ENCODE data around the gene LCT.

The LCT gene

DNA sequence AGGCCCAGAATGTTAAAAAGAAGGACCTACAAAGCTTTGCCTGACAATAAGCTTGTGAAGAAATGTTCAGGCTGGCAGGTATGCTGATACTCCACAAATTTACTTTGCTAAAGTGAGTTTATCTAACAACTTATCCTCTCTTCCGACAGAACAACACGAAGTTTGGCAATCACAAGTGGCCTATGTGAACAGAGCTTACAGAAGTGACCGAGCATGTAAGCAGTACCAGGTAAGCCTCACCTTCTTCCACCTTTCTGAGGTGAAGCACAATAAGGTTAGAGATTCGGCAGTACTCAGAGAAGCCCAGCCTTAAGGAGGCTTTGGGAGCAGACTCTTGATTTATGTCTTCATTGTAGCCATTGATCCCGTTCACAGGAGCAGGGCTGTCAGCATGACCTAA is 9.0 kb upstream of the LCT start:
- no peaks in the 10 kb centered on the region for H3K27me3 ChIP-seq (ENCODE audit: insufficient read depth, insufficient read length)
- no peak overlapping the region for H3K9ac ChIP-seq (ENCODE audit: insufficient read length, low read depth)
- no peak for DNase-seq (ENCODE audit: low read depth, low spot score)
- TF ChIP-seq YY1 (IDR thresholded peaks at IDR 0.05; ENCODE audit: insufficient read depth, insufficient read length) (no peak), SUZ12 (IDR thresholded peaks at IDR 0.05; ENCODE audit: extremely low read depth, insufficient read depth, insufficient read length) (no peak), ZNF274 (IDR thresholded peaks at IDR 0.05; ENCODE audit: low read depth, low read length) (no peak)
- H3K4me3 ChIP-seq (ENCODE audit: insufficient read length, low read depth) = no peak overlapping the region
- H3K36me3 ChIP-seq (ENCODE audit: insufficient read depth, insufficient read length, low read length) = peaks cover 85% of the 10 kb centered on the region
- H3K9me3 ChIP-seq (ENCODE audit: insufficient read depth, low read length) = no peaks in the 10 kb centered on the region
- no peaks in the 10 kb centered on the region for H3K4me1 ChIP-seq (ENCODE audit: insufficient read depth, insufficient read length)

GRCh38 chr2:135845257-135845656 is 8.3 kb upstream of the LCT start:
- H3K27me3 ChIP-seq (ENCODE audit: insufficient read depth, insufficient read length) = no peaks in the 10 kb centered on the region
- H3K9me3 ChIP-seq (ENCODE audit: insufficient read depth, low read length) = no peaks in the 10 kb centered on the region
- H3K4me1 ChIP-seq (ENCODE audit: insufficient read depth, insufficient read length) = no peaks in the 10 kb centered on the region
- H3K36me3 ChIP-seq (ENCODE audit: insufficient read depth, insufficient read length, low read length) = peaks cover 84% of the 10 kb centered on the region
- DNase-seq (ENCODE audit: low read depth, low spot score) = no peak
- H3K9ac ChIP-seq (ENCODE audit: insufficient read length, low read depth) = no peak overlapping the region
- TF ChIP-seq SUZ12 (IDR thresholded peaks at IDR 0.05; ENCODE audit: extremely low read depth, insufficient read depth, insufficient read length) = no peak
- TF ChIP-seq ZNF274 (IDR thresholded peaks at IDR 0.05; ENCODE audit: low read depth, low read length) = no peak
- no peak for TF ChIP-seq YY1 (IDR thresholded peaks at IDR 0.05; ENCODE audit: insufficient read depth, insufficient read length)
- H3K4me3 ChIP-seq (ENCODE audit: insufficient read length, low read depth) = no peak overlapping the region

- Histone ChIP-seq H3K4me3 (ENCODE audit: insufficient read length, low read depth) (no peak overlapping the region), H3K9me3 (ENCODE audit: insufficient read depth, low read length) (no peaks in the 10 kb centered on the region), H3K9ac (ENCODE audit: insufficient read length, low read depth) (no peak overlapping the region), H3K4me1 (ENCODE audit: insufficient read depth, insufficient read length) (no peaks in the 10 kb centered on the region), H3K36me3 (ENCODE audit: insufficient read depth, insufficient read length, low read length) (peaks cover 81% of the 10 kb centered on the region), H3K27me3 (ENCODE audit: insufficient read depth, insufficient read length) (no peaks in the 10 kb centered on the region)
- no peak for DNase-seq (ENCODE audit: low read depth, low spot score)
- TF ChIP-seq ZNF274 (IDR thresholded peaks at IDR 0.05; ENCODE audit: low read depth, low read length) (no peak), SUZ12 (IDR thresholded peaks at IDR 0.05; ENCODE audit: extremely low read depth, insufficient read depth, insufficient read length) (no peak), YY1 (IDR thresholded peaks at IDR 0.05; ENCODE audit: insufficient read depth, insufficient read length) (no peak)
These were observed 7.4 kb upstream of the LCT start for GRCh38 chr2:135844301-135844895.

- no peak for DNase-seq (ENCODE audit: low read depth, low spot score)
- no peaks in the 10 kb centered on the region for H3K4me1 ChIP-seq (ENCODE audit: insufficient read depth, insufficient read length)
- peaks cover 76% of the 10 kb centered on the region for H3K36me3 ChIP-seq (ENCODE audit: insufficient read depth, insufficient read length, low read length)
- no peak overlapping the region for H3K9ac ChIP-seq (ENCODE audit: insufficient read length, low read depth)
- no peak for TF ChIP-seq ZNF274 (IDR thresholded peaks at IDR 0.05; ENCODE audit: low read depth, low read length)
- H3K9me3 ChIP-seq (ENCODE audit: insufficient read depth, low read length) = no peaks in the 10 kb centered on the region
- H3K4me3 ChIP-seq (ENCODE audit: insufficient read length, low read depth) = no peak overlapping the region
- H3K27me3 ChIP-seq (ENCODE audit: insufficient read depth, insufficient read length) = no peaks in the 10 kb centered on the region
These were observed 6.7 kb upstream of the LCT start for GRCh38 chr2:135843671-135844070.

- no peak for TF ChIP-seq YY1 (IDR thresholded peaks at IDR 0.05; ENCODE audit: insufficient read depth, insufficient read length)
- TF ChIP-seq SUZ12 (IDR thresholded peaks at IDR 0.05; ENCODE audit: extremely low read depth, insufficient read depth, insufficient read length) = no peak
- Histone ChIP-seq H3K4me3 (ENCODE audit: insufficient read length, low read depth) (no peak overlapping the region), H3K4me1 (ENCODE audit: insufficient read depth, insufficient read length) (no peaks in the 10 kb centered on the region), H3K9me3 (ENCODE audit: insufficient read depth, low read length) (no peaks in the 10 kb centered on the region), H3K9ac (ENCODE audit: insufficient read length, low read depth) (no peak overlapping the region), H3K36me3 (ENCODE audit: insufficient read depth, insufficient read length, low read length) (peaks cover 54% of the 10 kb centered on the region), H3K27me3 (ENCODE audit: insufficient read depth, insufficient read length) (no peaks in the 10 kb centered on the region)
- DNase-seq (ENCODE audit: low read depth, low spot score) = no peak
These were observed 3.6 kb upstream of the LCT start for GRCh38 chr2:135840601-135841000.

- Histone ChIP-seq H3K4me3 (ENCODE audit: insufficient read length, low read depth) (no peak overlapping the region), H3K9me3 (ENCODE audit: insufficient read depth, low read length) (no peaks in the 10 kb centered on the region), H3K27me3 (ENCODE audit: insufficient read depth, insufficient read length) (no peaks in the 10 kb centered on the region), H3K36me3 (ENCODE audit: insufficient read depth, insufficient read length, low read length) (peaks cover 45% of the 10 kb centered on the region), H3K4me1 (ENCODE audit: insufficient read depth, insufficient read length) (no peaks in the 10 kb centered on the region), H3K9ac (ENCODE audit: insufficient read length, low read depth) (no peak overlapping the region)
- no peak for DNase-seq (ENCODE audit: low read depth, low spot score)
- TF ChIP-seq ZNF274 (IDR thresholded peaks at IDR 0.05; ENCODE audit: low read depth, low read length) (no peak), SUZ12 (IDR thresholded peaks at IDR 0.05; ENCODE audit: extremely low read depth, insufficient read depth, insufficient read length) (no peak), YY1 (IDR thresholded peaks at IDR 0.05; ENCODE audit: insufficient read depth, insufficient read length) (no peak)
These were observed 2.7 kb upstream of the LCT start for GRCh38 chr2:135839713-135840112.

- no peaks in the 10 kb centered on the region for H3K9me3 ChIP-seq (ENCODE audit: insufficient read depth, low read length)
- TF ChIP-seq SUZ12 (IDR thresholded peaks at IDR 0.05; ENCODE audit: extremely low read depth, insufficient read depth, insufficient read length) (no peak), YY1 (IDR thresholded peaks at IDR 0.05; ENCODE audit: insufficient read depth, insufficient read length) (no peak), ZNF274 (IDR thresholded peaks at IDR 0.05; ENCODE audit: low read depth, low read length) (no peak)
- no peaks in the 10 kb centered on the region for H3K4me1 ChIP-seq (ENCODE audit: insufficient read depth, insufficient read length)
- peaks cover 34% of the 10 kb centered on the region for H3K36me3 ChIP-seq (ENCODE audit: insufficient read depth, insufficient read length, low read length)
- H3K9ac ChIP-seq (ENCODE audit: insufficient read length, low read depth) = no peak overlapping the region
- no peak for DNase-seq (ENCODE audit: low read depth, low spot score)
- H3K4me3 ChIP-seq (ENCODE audit: insufficient read length, low read depth) = no peak overlapping the region
- no peaks in the 10 kb centered on the region for H3K27me3 ChIP-seq (ENCODE audit: insufficient read depth, insufficient read length)
These were observed 1.5 kb upstream of the LCT start for GRCh38 chr2:135838502-135838901.

- no peak for TF ChIP-seq SUZ12 (IDR thresholded peaks at IDR 0.05; ENCODE audit: extremely low read depth, insufficient read depth, insufficient read length)
- H3K9me3 ChIP-seq (ENCODE audit: insufficient read depth, low read length) = no peaks in the 10 kb centered on the region
- DNase-seq (ENCODE audit: low read depth, low spot score) = no peak
- H3K27me3 ChIP-seq (ENCODE audit: insufficient read depth, insufficient read length) = no peaks in the 10 kb centered on the region
- no peak overlapping the region for H3K9ac ChIP-seq (ENCODE audit: insufficient read length, low read depth)
- no peaks in the 10 kb centered on the region for H3K36me3 ChIP-seq (ENCODE audit: insufficient read depth, insufficient read length, low read length)
- H3K4me3 ChIP-seq (ENCODE audit: insufficient read length, low read depth) = no peak overlapping the region
- H3K4me1 ChIP-seq (ENCODE audit: insufficient read depth, insufficient read length) = no peaks in the 10 kb centered on the region
These were observed 4.1 kb downstream of the LCT start for GRCh38 chr2:135832891-135833290.
